IMR-90 (cell line): ENCODE results near the gene CALR. TPM values are rescaled to one million over a fixed set of nuclear protein-coding genes. Genes with fewer than 3 reads are reported as not detected.

ENCODE experiments used
- ATAC-seq: fragments of 200-7000 bp; cut with Tn5 transposase; 2 replicates; pipeline ENCODE4 v1.9.1; 2020; ENCODE audit warnings: low read depth, mild to moderate bottlenecking, moderate library complexity
- BruUV-seq: library from RNA; stranded (reverse); fragments of 400-500 nt; replicated peaks from 2 replicates; lab custom pipeline; 2021; lab: Mats Ljungman, UMichigan
- CTCF ChIA-PET: fragments of 300-600 bp; formaldehyde crosslinking; extraction: SDS; loops from one replicate; lab custom pipeline; 2021; ENCODE audit warnings: antibody characterized with exemption; lab: Yijun Ruan, JAX
- POLR2A ChIA-PET: fragments of 300-600 bp; sonication (Branson Sonifier 250); formaldehyde crosslinking; loops from one replicate; lab custom pipeline; 2022; ENCODE audit warnings: antibody characterized with exemption; ENCODE audit not compliant: unreplicated experiment; lab: Charles Lee
- DNase-seq: peaks from one replicate; pipeline ENCODE4 v3.0.0; 2013
- H2AFZ ChIP-seq: replicated peaks from 2 replicates; pipeline ENCODE3; 2013; ENCODE audit warnings: low read length, mild to moderate bottlenecking; ENCODE audit not compliant: poor library complexity
- H2AK5ac ChIP-seq: 2 replicates; pipeline ENCODE4 v1.6.1; 2013; ENCODE audit warnings: low read depth, low read length, inconsistent platforms
- H2AK9ac ChIP-seq: replicated peaks from 2 replicates; pipeline ENCODE3; 2013; ENCODE audit warnings: mild to moderate bottlenecking, low read depth, low read length, moderate library complexity; ENCODE audit not compliant: poor library complexity
- H2BK120ac ChIP-seq: 2 replicates; pipeline ENCODE4 v1.6.1; 2013; ENCODE audit warnings: low read depth, low read length, inconsistent platforms
- H2BK15ac ChIP-seq: 3 replicates; pipeline ENCODE4 v1.6.1; 2013; ENCODE audit warnings: low read depth, low read length, inconsistent platforms
- H2BK20ac ChIP-seq: 2 replicates; pipeline ENCODE4 v1.6.1; 2013; ENCODE audit warnings: low read depth, mild to moderate bottlenecking, inconsistent platforms, low read length, moderate library complexity
- H2BK5ac ChIP-seq: 2 replicates; pipeline ENCODE4 v1.6.1; 2013; ENCODE audit warnings: mild to moderate bottlenecking, low read depth, low read length, inconsistent platforms; ENCODE audit not compliant: poor library complexity, severe bottlenecking
- H3K14ac ChIP-seq: replicated peaks from 2 replicates; pipeline ENCODE4 v1.6.1; 2013; ENCODE audit warnings: low read depth, low read length, inconsistent platforms
- H3K18ac ChIP-seq: 2 replicates; pipeline ENCODE4 v1.6.1; 2013; ENCODE audit warnings: low read depth, low read length, control low read depth
- H3K23ac ChIP-seq: 2 replicates; pipeline ENCODE4 v1.6.1; 2013; ENCODE audit warnings: low read depth, low read length, inconsistent platforms
- H3K27ac ChIP-seq: 2 replicates; pipeline ENCODE4 v1.5.1; 2013; ENCODE audit warnings: mild to moderate bottlenecking, control low read depth, low read length; ENCODE audit not compliant: insufficient read depth
- H3K27me3 ChIP-seq: 2 replicates; pipeline ENCODE4 v1.6.1; 2013; ENCODE audit warnings: low read length; ENCODE audit not compliant: control insufficient read depth, insufficient read depth
- H3K36me3 ChIP-seq: 2 replicates; pipeline ENCODE4 v1.6.1; 2013; ENCODE audit warnings: low read length, mixed read lengths; ENCODE audit not compliant: control insufficient read depth, insufficient read depth
- H3K4ac ChIP-seq: 2 replicates; pipeline ENCODE4 v1.6.1; 2013; ENCODE audit warnings: low read depth, low read length, inconsistent platforms
- H3K4me1 ChIP-seq: 2 replicates; pipeline ENCODE4 v1.6.1; 2013; ENCODE audit warnings: low read length, mixed read lengths; ENCODE audit not compliant: control insufficient read depth, insufficient read depth
- H3K4me2 ChIP-seq: 2 replicates; pipeline ENCODE4 v1.6.1; 2013; ENCODE audit warnings: low read depth, mild to moderate bottlenecking, control low read depth, low read length, moderate library complexity
- H3K4me3 ChIP-seq: 2 replicates; pipeline ENCODE4 v1.5.1; 2013; ENCODE audit warnings: low read depth, mild to moderate bottlenecking, control low read depth, low read length, moderate library complexity; ENCODE audit not compliant: insufficient read depth
- H3K56ac ChIP-seq: 2 replicates; pipeline ENCODE4 v1.6.1; 2013; ENCODE audit warnings: low read length, inconsistent platforms; ENCODE audit not compliant: insufficient read depth; ENCODE audit errors: extremely low read depth
- H3K79me1 ChIP-seq, 2 experiments: 2 replicates each; pipeline ENCODE4 v1.6.1; 2013; ENCODE audit warnings: low read length in 2 of 2, inconsistent platforms in 1 of 2, low read depth in 1 of 2
- H3K9ac ChIP-seq: 2 replicates; pipeline ENCODE4 v1.6.1; 2013; ENCODE audit warnings: low read depth, low read length, control low read depth
- H3K9me1 ChIP-seq: 2 replicates; pipeline ENCODE4 v1.6.1; 2013; ENCODE audit warnings: low read length, inconsistent platforms; ENCODE audit not compliant: insufficient read depth
- H3K9me3 ChIP-seq: 2 replicates; pipeline ENCODE4 v1.6.1; 2013; ENCODE audit warnings: low read length; ENCODE audit not compliant: control insufficient read depth, insufficient read depth
- H4K20me1 ChIP-seq: 2 replicates; pipeline ENCODE4 v1.6.1; 2013; ENCODE audit warnings: low read length, inconsistent platforms; ENCODE audit not compliant: insufficient read depth
- H4K5ac ChIP-seq: 2 replicates; pipeline ENCODE4 v1.6.1; 2013; ENCODE audit warnings: mild to moderate bottlenecking, low read depth, low read length, control low read depth
- H4K8ac ChIP-seq, 2 experiments: 2 replicates each; pipeline ENCODE4 v1.6.1; 2013; ENCODE audit warnings: low read depth in 2 of 2, low read length in 2 of 2, control low read depth in 1 of 2, inconsistent platforms in 1 of 2
- H4K91ac ChIP-seq: 2 replicates; pipeline ENCODE4 v1.6.1; 2013; ENCODE audit warnings: low read depth, low read length, inconsistent platforms; ENCODE audit not compliant: insufficient read depth
- BHLHE40 ChIP-seq: fragments of 150-350 bp; IDR thresholded peaks from 2 replicates; pipeline ENCODE4 v1.6.1; 2016; ENCODE audit warnings: mild to moderate bottlenecking, low read depth, low read length
- CEBPB ChIP-seq: IDR thresholded peaks from 2 replicates; pipeline ENCODE4 v1.6.1; 2012; ENCODE audit warnings: low read depth, low read length, improper control_type of control experiment
- CHD1 ChIP-seq: IDR thresholded peaks from 2 replicates; pipeline ENCODE4 v1.6.1; 2012; ENCODE audit warnings: low read depth, low read length, improper control_type of control experiment
- FOS ChIP-seq: fragments of 150-350 bp; IDR thresholded peaks from 2 replicates; pipeline ENCODE4 v1.6.1; 2016; ENCODE audit warnings: low read depth, low read length
- MAZ ChIP-seq: IDR thresholded peaks from 2 replicates; pipeline ENCODE4 v1.6.1; 2012; ENCODE audit warnings: low read depth, mild to moderate bottlenecking, low read length, improper control_type of control experiment, moderate library complexity, borderline replicate concordance
- MXI1 ChIP-seq: IDR thresholded peaks from 2 replicates; pipeline ENCODE4 v1.6.1; 2012; ENCODE audit warnings: low read depth, mild to moderate bottlenecking, low read length, moderate library complexity, borderline replicate concordance
- POLR2A ChIP-seq: IDR thresholded peaks from 2 replicates; pipeline ENCODE4 v1.6.1; 2012; ENCODE audit warnings: mild to moderate bottlenecking, low read depth, low read length
- RFX5 ChIP-seq: IDR thresholded peaks from 2 replicates; pipeline ENCODE4 v1.8.0; 2012; ENCODE audit warnings: low read depth, mild to moderate bottlenecking, low read length, moderate library complexity
- whole genome bisulfite sequencing, 2 experiments: methylation state at CpG; one replicate each; pipeline versions ENCODE4 v1.1.5 to v1.1.7; 2013; ENCODE audit warnings: missing lambda C conversion rate in 2 of 2; ENCODE audit not compliant: insufficient read length in 1 of 2; ENCODE audit errors: extremely low coverage in 2 of 2; 5-methylcytosine and 5-hydroxymethylcytosine counted together
- dilution Hi-C: fragments of 300-500 bp; cut with HindIII; formaldehyde crosslinking; loops from one replicate; pipeline ENCODE4 v1.14.3; 2018; ENCODE audit warnings: low sequenced_read_pairs; ENCODE audit not compliant: unreplicated experiment
- in situ Hi-C: fragments of 300-500 bp; cut with MboI; formaldehyde crosslinking; loops from 3 replicates; pipeline ENCODE4 v1.14.3; 2019; ENCODE audit warnings: low sequenced_read_pairs, inconsistent platforms, mixed read lengths
- intact Hi-C: fragments of 100-400 bp; cut with micrococcal nuclease; formaldehyde crosslinking; loops from 2 replicates; pipeline ENCODE4 v1.10.0; 2022
- polyA plus RNA-seq, 3 experiments: library from polyadenylated mRNA; depleted of rRNA; stranded (reverse); fragments of >200 nt; gene quantifications; 2 replicates each; pipeline ENCODE4 v1.2.3, GENCODE V29; 2012; ENCODE audit warnings: low replicate concordance in 1 of 3
- total RNA-seq: library from RNA; depleted of rRNA; stranded (reverse); fragments of >200 nt; gene quantifications from 2 replicates; pipeline ENCODE4 v1.2.3, GENCODE V29; 2012
- TF ChIP-seq, protein P1 (sequence below): fragments of 150-350 bp; IDR thresholded peaks from 2 replicates; pipeline ENCODE4 v1.6.1; 2016; ENCODE audit warnings: low read depth, mild to moderate bottlenecking, low read length, moderate library complexity, borderline replicate concordance
- TF ChIP-seq, protein P2 (sequence below): fragments of 150-350 bp; IDR thresholded peaks from 2 replicates; pipeline ENCODE4 v1.6.1; 2017; ENCODE audit warnings: mild to moderate bottlenecking, antibody characterized with exemption, low read length, low read depth

The CALR gene
- total and polyA plus RNA-seq, 2 of the 4 experiments (the other 2 are of a cell fraction) = 1,932 to 3,358 TPM

DNA sequence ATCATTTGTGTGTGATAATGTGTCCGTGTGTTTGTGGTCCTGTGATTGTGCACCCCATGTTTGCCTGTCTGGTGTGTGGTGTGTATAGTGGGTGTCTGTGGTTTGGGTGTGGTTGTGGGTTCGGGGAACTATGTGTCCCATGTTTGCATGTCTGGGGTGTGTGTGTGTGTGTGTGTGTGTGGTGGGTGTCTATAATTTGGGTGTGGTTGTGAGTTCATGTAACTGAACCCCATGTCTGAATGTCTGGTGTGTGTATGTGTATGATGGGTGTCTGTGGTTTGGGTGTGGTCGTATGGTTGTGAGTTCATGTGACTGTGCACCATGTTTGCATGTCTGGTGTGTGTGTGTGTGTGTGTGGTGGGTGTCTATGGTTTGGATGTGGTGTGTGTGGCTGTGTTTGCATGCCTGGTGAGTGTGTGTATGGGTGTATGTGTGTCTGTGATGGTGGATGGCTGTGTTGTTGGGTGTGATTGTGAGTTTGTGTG is 45.8 kb downstream of the CALR start (continued):
- TF ChIP-seq, protein P1, sequence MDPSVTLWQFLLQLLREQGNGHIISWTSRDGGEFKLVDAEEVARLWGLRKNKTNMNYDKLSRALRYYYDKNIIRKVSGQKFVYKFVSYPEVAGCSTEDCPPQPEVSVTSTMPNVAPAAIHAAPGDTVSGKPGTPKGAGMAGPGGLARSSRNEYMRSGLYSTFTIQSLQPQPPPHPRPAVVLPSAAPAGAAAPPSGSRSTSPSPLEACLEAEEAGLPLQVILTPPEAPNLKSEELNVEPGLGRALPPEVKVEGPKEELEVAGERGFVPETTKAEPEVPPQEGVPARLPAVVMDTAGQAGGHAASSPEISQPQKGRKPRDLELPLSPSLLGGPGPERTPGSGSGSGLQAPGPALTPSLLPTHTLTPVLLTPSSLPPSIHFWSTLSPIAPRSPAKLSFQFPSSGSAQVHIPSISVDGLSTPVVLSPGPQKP = no peak
- no peak for TF ChIP-seq RFX5
- no peak for TF ChIP-seq BHLHE40

DNA sequence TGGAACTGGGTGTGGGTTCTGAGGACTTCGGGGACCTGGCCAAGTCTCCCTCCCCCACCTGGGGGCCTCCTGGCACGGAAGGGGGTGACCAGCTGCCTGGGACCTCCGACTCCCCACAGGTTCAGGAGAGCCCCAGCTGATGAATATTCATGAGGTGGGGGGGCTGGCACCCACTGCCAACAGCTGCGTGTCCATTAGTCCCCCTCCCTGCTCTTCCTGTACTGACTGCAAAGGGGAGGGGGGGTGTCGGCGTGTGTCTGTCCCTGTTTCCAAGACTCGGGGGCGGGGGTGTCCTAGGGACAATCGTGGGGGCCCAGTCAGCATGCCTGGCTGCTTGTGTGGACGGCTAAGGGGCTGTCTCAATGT is 46.3 kb downstream of the CALR start:
- no TSS peak for BruUV-seq
- Histone ChIP-seq H4K5ac (no peak overlapping the region), H2BK5ac (no peak overlapping the region), H2BK120ac (no peak overlapping the region), H2AFZ (peak overlapping the region; percentile 69), H2BK20ac (no peak overlapping the region), H3K23ac (no peak overlapping the region; the same call in 1 of the 2 replicates), H3K9ac (no peak overlapping the region), H3K79me1 (no peaks in the 10 kb centered on the region; a peak in 1 of 4 replicates), H3K4ac (peak overlapping the region; percentile 63; the same call in 1 of the 2 replicates), H4K91ac (no peak overlapping the region), H3K14ac (no peak overlapping the region), H3K56ac (no peak overlapping the region), H3K9me1 (0 out of 2 replicates have a peak, but pooled peaks cover 4% of the 10 kb centered on the region), H3K27ac (no peak overlapping the region), H3K9me3 (no peaks in the 10 kb centered on the region), H4K8ac (peak overlapping the region in 1 of 2 experiments; percentile 61; a peak in 1 of 4 replicates), H3K27me3 (no peaks in the 10 kb centered on the region), H2AK5ac (peak overlapping the region; percentile 90), H2BK15ac (peak overlapping the region; percentile 37; the same call in 1 of the 3 replicates), H3K18ac (no peak overlapping the region), H4K20me1 (no peaks in the 10 kb centered on the region), H3K36me3 (no peaks in the 10 kb centered on the region), H3K4me3 (no peak overlapping the region), H2AK9ac (peak overlapping the region; percentile 91), H3K4me1 (peaks cover 3% of the 10 kb centered on the region; the same call in 1 of the 2 replicates), H3K4me2 (no peak overlapping the region)
- WGBS, 2 experiments = 53% methylated on average over 3 of the region's 10 CpGs; no CpG with 5 or more reads in 1 of the 2 experiments
- dilution Hi-C loops = no loop called here
- no peak for ATAC-seq
- no peak for DNase-seq
- ChIA-PET POLR2A (no interaction called here), CTCF (interaction anchor here (1.0 to 4.3 kb wide), 2 partner anchors 20 to 77 kb away, joined by 3 to 25 read pairs; no protein-coding TSS in a partner anchor)
- intact Hi-C loops = loop anchor here (5.0 kb wide), 1 partner anchor 48 kb away; no protein-coding TSS in a partner anchor
- in situ Hi-C loops = loop anchor here (5.0 to 25.0 kb wide), 2 partner anchors 108 to 753 kb away; a partner anchor contains a TSS
- TF ChIP-seq FOS (no peak), MAZ (no peak), CHD1 (no peak), BHLHE40 (no peak), RFX5 (no peak), MXI1 (no peak), POLR2A (no peak), CEBPB (no peak)
- TF ChIP-seq, protein P2, sequence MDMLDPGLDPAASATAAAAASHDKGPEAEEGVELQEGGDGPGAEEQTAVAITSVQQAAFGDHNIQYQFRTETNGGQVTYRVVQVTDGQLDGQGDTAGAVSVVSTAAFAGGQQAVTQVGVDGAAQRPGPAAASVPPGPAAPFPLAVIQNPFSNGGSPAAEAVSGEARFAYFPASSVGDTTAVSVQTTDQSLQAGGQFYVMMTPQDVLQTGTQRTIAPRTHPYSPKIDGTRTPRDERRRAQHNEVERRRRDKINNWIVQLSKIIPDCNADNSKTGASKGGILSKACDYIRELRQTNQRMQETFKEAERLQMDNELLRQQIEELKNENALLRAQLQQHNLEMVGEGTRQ = no peak
- TF ChIP-seq, protein P1 = no peak
